Heart left ventricle (tissue), 13 donors: ENCODE results near the gene PLA2G4F.

Experiments used
- CTCF ChIP-seq, 12 donors: fragments of 200-600 bp; sonication (generic) in 4 of 12; IDR thresholded peaks; one replicate each; pipeline versions ENCODE4 v1.5.0 to v1.8.0; 2018 to 2022; ENCODE audit warnings: antibody characterized with exemption in 12 of 12, mild to moderate bottlenecking in 5 of 12
- POLR2A ChIP-seq, 2 donors: fragments of 450-650 bp; IDR thresholded peaks; one replicate each; pipeline ENCODE4 v1.6.1; 2017; ENCODE audit warnings: antibody characterized with exemption in 2 of 2, mild to moderate bottlenecking in 2 of 2, moderate library complexity in 2 of 2
- donor health status: ischemic (EF 13 %, LVEDD 7.1; RV severe dilation, severe dysfunction).
- donor health status: DM: no; HTN: yes; CAD: no.
- donor health status: DM: no; HTN: no; CAD: no.
- donor health status: ischemic (EF 25% LVEDD 6.9; RV normal size, moderate dysfunction).
- donor health status: ischemic (EF 25% LVEDD 5.7; RV mildly dilated, moderate dysfunction).
- donor health status: ischemic (EF 35%, LVEDD 5.7; RV mildly dilated, moderate dysfunction).
- donor health status: nonischemic (EF 11% LVEDD 7.7; RV severe dilation, severe dysfunction).
- donor health status: DM: yes; HTN: yes; CAD: no.
- donor health status: PGD.
- donor health status: ischemic (EF 29% LVEDD 5.4; RV normal size, mild dysfunction).
- donor health status: nonischemic (EF 23%, LVEDD 6.1; RV moderate dilation, normal function).

GRCh38 chr15:42152196-42152920 is 4.1 kb downstream of the PLA2G4F start:
- TF ChIP-seq CTCF (IDR thresholded peaks at IDR 0.05) (no peak), POLR2A (IDR thresholded peaks at IDR 0.05) (no peak)
